GM18507 (cell line): ENCODE measurements around the gene LCE1F.

Source experiments
- DNase-seq: peaks from one replicate; pipeline ENCODE4 v3.0.0; 2011; ENCODE audit warnings: low read depth; ENCODE audit not compliant: insufficient read length; ENCODE audit errors: extremely low spot score
- FAIRE-seq: peaks from 2 replicates; lab custom pipeline; 2011; peaks lifted over from hg19 to GRCh38; lab: Jason Lieb, UNC

LCE1F gene

DNA sequence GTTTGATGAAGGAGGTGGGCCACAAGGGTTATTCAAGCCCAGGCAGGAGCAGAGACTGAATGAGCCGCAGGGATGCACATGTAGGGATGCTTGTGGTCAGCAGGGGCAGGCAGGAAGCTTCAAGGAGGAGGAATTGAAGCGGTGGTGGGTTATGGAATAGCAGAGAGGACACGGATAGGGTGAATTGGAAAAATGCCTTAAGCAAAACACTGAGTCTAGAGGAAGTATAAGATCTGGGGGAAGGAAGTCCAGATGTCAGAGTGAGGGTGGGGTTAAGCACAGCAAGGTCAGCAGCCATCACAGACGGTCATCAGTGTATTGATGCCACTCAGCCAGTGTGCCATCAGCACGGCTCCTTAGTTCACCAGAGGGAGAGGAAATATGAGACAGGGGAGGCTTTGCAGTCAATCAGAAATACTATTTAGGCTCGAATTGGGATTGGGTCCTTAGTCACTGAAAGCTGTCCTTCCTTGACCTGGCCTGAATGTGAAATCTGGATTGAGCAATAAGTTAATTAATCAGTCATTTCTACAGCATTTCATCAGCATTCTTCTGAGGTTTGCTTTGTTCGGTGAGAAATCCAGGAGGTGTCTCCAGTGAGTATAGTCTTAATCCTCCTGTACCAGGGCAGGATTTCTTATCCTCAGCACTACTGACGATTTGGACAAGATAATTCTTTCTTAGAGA lies 6.0 kb upstream of the LCE1F start:
- DNase-seq: no peak
- no peak for FAIRE-seq

DNA sequence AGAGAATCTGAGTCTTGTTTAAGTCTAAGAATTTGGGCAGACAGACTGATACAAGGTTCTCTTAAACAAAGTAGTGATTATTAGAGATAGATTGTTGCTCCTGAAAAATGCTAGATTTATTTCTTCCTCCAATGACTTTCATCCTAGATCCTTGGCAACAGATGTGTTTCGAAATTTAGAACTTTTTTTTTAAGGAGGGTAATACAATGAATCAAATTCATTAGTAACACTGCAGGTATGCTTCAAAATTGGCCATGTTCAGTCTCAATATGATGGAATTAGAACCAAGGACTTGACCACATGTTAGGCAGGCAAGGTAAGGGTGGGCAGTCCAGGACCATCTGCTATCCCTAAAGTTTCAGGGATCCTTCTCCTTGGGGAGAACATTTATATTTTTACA lies 4.5 kb upstream of the LCE1F start:
- DNase-seq: no peak
- FAIRE-seq: no peak

DNA sequence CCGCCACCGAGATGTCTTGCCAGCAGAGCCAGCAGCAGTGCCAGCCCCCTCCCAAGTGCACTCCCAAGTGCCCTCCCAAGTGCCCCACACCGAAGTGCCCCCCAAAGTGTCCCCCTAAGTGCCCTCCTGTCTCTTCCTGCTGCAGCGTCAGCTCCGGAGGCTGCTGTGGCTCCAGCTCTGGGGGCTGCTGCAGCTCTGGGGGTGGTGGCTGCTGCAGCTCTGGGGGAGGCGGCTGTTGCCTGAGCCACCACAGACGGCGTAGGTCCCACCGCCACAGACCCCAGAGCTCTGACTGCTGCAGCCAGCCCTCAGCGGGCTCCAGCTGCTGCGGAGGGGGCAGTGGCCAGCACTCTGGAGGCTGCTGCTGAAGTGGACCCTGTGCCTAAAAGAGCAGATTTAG lies 1.4 kb downstream of the LCE1F start:
- DNase-seq (no peak), FAIRE-seq (no peak)

DNA sequence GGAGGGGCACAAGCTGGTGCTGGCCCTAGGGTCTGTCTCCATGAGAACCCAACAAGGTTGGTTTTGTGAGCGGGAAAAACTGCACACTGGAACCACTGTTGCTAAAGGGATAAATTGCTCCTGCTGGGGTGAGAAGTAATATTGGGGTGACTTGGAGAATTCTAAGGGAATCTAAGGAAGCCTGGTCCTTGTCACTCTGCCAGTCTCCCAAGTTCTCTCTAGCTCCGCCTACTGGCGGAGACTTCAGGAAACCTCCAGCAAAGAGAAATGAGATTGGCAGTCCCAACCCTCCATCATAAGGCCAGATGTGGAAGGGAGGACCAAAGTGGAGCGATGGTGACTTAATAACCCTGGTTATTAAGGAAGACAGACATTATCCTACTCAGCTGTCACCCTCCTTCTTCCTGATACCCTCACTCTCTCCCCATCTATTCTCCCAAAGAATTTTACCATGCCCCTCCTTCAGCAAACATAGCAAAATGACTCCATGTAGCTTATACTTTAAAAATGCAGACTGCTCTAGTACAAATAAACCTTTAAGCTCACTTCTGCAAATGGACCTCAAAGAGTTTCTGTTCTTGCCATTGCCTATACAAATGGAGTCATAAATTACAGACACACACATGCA lies 2.7 kb downstream of the LCE1F start:
- DNase-seq: no peak

DNA sequence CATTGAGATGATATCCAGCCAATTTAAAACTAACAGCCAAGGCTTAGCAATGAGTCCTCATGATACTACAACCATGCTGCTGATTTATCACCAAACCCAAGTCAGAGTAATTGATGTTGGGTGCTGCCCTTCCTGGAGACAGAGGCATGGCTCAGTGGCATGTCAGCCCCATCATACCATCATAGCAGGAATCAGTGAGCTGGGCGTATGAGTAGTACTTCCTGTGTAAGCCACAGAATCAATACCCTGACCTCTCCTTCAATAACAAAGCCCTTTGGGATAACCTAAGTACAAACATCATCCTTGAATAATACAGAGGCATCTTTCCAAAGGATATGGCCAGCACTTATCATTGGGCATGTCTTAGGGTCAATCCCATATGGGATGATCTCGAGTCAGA lies 8.2 kb downstream of the LCE1F start:
- FAIRE-seq (no peak), DNase-seq (no peak)

More for the DNA sequence above, 2.7 kb downstream of the LCE1F start:
- no peak for FAIRE-seq

DNA sequence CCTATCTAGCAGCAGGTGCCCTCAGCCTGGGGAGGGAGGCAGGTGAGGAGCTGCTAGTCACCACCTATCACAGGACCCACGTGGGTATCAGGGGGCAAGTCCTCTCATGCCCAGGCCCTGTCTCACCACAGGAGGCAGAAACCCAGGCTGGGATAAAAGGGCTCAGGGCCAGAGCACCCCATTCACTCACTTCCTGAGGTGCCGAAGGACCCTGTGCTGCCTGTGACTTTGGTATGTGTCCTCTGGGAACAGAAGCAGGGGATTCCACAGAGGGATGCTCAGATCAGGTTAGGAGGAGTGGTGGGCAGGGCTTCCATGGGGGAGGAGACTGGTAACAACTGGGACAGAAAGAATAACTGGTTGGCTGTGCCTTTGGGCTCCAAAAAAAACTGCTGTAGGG lies 11.1 kb downstream of the LCE1F start, which contains the start of gene LCE1E:
LCE1E (plus strand) TSS at position 181 of the 400 bp plus-strand sequence. CDS start 1,043 bp downstream, outside the sequence.
- DNase-seq (no peak), FAIRE-seq (no peak)

DNA sequence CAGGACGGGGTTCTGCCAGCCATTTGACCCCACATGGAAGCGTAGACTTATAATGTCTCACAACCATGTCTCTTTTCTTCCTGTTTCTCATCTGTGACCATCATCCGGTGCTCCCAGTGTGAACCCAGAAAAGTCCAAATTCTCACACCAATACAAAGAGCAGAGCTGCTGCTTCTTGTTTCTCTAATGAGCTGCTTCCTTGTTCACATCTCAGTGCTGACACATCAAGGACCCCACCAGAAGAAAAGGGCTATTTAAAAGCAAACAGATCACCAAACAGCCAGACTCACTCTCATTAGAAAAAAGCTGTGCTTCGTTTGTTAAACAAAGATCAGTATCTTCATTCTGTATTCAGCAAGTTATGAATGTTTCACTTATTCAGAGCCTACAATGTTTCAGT lies 20.7 kb downstream of the LCE1F start:
- FAIRE-seq (no peak), DNase-seq (no peak)

DNA sequence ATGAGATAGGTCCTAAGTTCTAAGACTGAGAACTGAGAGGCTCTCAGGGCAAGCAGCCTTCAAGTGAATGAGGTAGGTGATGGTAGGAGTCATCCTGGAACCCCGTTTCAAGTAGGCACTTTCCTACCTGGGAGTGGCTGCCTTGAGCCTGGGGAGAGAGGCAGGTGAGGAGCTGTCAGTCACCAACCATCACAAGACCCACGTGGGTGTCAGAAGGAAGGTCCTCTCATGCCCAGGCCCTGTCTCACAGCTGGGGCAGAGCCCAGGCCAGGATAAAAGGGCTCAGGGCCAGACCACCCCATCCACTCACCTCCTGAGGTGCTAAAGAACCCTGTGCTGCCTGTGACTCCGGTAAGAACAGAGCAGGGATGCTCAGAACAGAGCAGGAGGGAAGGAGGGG lies 21.5 kb downstream of the LCE1F start, which contains the start of gene LCE1D:
LCE1D (plus strand) TSS at position 301 of the 400 bp plus-strand sequence. CDS start 1,074 bp downstream, outside the sequence.
- DNase-seq (no peak), FAIRE-seq (no peak)

DNA sequence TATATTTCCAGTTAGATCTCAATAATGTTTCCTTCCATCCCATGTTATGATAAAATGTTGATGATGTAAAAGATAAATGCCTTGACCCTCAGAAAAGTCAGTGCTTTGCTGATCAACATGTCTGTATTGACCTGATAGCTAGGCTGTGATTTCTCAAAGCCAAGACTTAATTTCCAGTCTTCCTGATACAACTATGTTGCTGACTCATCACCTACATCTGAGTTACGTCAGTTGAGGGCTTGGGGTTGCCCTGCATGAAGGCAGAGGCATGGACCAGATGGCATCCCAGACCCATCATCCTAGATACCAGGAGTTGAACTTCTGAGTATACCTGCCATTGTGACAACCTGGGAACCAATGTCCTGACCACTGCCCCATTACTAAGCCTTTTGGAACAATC lies 26.4 kb downstream of the LCE1F start:
- FAIRE-seq (no peak), DNase-seq (no peak)

DNA sequence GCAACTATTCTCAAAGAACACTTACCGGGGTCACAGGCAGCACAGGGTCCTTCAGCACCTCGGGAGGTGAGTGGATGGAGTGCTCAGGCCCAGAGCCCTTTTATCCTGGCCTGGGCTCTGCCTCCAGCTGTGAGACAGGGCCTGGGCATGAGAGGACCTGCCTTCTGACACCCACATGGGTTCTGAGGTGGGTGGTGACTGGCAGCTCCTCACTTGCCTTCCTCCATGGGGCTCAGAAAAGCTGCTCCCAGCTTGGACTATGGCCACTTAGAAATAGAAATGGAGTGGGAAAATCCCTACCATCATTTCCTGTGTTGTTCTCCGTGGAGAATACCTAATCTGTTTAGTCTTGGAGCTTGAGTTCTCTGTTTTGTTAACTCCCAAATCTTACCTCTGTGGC lies 31.6 kb downstream of the LCE1F start, which contains the start of gene LCE1C:
LCE1C (minus strand) TSS at position 76 of the 400 bp plus-strand sequence. CDS start 1,173 bp downstream, outside the sequence.
- DNase-seq (no peak), FAIRE-seq (no peak)

DNA sequence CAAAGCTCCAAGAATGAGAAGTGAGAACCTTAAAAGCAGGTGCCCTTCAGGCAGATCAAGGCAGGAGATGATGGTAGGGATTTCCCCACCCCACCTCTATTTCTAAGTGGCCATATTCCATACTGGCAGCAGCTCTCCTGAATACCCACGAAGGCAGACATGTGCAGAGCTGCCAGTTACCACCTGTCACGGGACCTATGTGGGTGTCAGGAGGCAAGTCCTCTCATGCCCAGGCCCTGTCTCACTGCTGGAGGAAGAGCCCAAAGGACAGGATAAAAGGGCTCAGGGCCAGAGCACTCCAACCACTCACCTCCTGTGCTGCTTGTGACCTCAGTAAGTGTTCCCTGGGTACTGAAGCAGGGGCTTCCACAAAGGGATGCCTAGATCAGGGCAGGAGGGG lies 36.1 kb downstream of the LCE1F start:
- FAIRE-seq: no peak
- DNase-seq: no peak

DNA sequence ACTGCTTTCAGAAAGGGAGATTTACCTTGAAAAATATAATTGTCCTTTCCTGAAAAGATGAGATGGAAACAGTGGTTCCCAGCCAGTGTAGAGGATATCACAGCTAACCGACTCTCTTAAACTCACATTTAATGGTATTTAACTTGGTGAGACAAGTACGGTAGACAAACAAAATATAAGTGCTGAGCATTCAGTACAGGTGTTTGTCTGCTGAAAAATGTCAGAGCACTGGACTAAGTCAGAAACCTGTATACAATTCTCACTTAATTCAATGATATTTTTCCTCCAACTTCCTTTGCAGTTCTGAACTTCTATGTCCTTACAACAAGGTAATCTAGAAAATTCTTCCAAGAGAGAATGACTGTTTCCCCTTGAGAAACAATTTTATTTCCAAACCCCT lies 36.7 kb downstream of the LCE1F start, which contains the start of gene LCE1B:
LCE1B (plus strand) TSS at position 301 of the 400 bp plus-strand sequence. CDS start 476 bp downstream, outside the sequence.
- no peak for FAIRE-seq
- DNase-seq: no peak

DNA sequence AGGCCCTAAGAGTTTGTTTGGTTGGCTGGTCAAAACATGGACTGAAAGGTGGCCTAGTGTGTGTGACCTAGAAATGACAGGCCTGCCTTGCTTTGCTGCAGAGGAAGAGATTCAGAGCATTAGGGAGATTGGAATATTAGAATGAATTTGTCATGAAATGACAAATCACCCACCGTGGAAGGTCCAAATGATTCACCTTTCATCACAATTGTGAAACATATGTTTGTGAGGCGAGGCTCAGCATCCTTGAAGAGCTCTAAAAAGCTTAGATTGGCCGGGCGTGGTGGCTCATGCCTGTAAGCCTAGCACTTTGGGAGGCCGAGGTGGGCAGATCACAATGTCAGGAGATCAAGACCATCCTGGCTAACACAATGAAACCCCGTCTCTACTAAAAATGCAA lies 42.4 kb downstream of the LCE1F start:
- DNase-seq: no peak

DNA sequence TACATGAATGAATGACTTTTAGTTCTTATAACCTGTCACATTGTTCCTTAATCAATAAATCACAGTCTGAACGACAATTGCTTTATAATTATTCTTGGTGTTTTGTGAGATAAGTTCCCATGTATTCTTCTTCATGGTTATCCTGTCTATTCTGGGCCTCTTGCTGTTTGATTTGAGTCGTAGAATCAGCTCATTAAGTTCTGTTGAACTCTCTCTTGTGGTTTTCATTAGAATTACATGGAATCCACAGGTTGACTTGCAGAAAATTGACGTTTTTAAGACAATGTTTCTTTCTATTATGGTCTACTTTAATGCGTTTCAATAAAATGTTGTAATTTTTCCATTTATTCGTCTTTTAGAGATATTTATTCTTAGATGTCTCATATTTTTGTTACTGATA lies 48.4 kb downstream of the LCE1F start:
- FAIRE-seq: no peak

More for the DNA sequence above, 42.4 kb downstream of the LCE1F start:
- no peak for FAIRE-seq

DNA sequence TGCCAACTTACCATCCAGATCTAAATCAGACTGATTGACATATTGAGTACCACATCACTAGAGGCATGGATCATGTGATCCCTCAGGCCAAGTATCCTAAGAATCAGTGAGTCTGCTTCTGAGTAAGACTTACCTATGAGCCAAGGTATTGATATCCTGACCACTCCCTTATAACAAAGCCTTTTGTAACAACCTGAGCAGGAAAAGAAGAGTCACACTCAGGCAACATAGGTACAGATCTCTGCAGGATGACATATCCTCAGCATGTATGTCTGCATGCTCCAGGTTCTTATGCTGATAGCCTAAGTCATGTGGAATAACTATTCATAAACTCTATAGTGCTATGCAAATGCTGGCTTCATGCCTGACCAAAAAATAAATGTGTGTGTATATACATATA lies 50.0 kb downstream of the LCE1F start:
- no peak for FAIRE-seq

More for the DNA sequence above, 48.4 kb downstream of the LCE1F start:
- no peak for DNase-seq

More for the DNA sequence above, 50.0 kb downstream of the LCE1F start:
- no peak for DNase-seq
